Gastrocnemius medialis (tissue), 4 donors: Measurements from ENCODE around the gene RHPN2.

Experiments used
- CTCF ChIP-seq, 5 experiments: fragments of 450-650 bp in 3 of 5; fragments of 200-600 bp in 2 of 5; sonication (generic) in 2 of 5; IDR thresholded peaks in 4 of 5; conservative IDR thresholded peaks in 1 of 5; 1 replicate in 4 of 5; 2 replicates in 1 of 5; pipeline ENCODE4 v1.5.1; 2016 to 2019; ENCODE audit warnings: antibody characterized with exemption in 5 of 5, mild to moderate bottlenecking in 3 of 5, moderate library complexity in 3 of 5
- POLR2A ChIP-seq, 2 donors: fragments of 450-650 bp; IDR thresholded peaks; one replicate each; pipeline ENCODE4 v1.6.1; 2017; ENCODE audit warnings: antibody characterized with exemption in 2 of 2, mild to moderate bottlenecking in 2 of 2, moderate library complexity in 2 of 2

DNA sequence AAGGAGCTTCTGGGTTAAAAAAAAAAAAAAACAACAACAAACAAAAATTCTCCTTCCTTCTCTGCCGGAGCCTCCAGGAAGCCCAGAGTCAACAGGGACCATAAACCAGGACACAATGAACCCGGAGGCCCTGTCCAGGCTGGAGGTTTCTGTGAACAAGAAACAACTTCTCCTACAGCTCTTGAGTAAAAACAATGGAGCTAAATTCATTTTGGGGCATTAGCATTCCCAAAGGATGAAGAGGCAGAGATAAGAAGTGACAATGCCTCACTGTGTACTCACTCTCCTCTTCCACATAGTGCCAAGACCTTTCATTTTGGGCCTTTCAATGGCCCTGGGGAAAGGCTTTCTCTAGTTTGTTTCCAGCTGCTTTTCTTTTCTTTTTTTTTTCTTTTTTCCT, 9.0 kb downstream of the RHPN2 start:
- TF ChIP-seq CTCF (IDR thresholded peaks at IDR 0.05 in 4 of 5, conservative IDR thresholded peaks at IDR 0.05 in 1 of 5): no peak
- no peak for TF ChIP-seq POLR2A (IDR thresholded peaks at IDR 0.05)
